ENCODE data around the gene TBC1D14. TPM values are rescaled to one million over a fixed set of nuclear protein-coding genes. Genes with fewer than 3 reads are reported as not detected.
A peak's percentile ranks its signal among the peaks of the same experiment; 100 is the strongest.

Gene TBC1D14
- total and polyA plus RNA-seq, 9 of the 15 experiments (the other 6 are each of a cell fraction or from before 2014, with no cell fraction given) = 2.1 to 59.6 (median 44.8) TPM

- DNase-seq (ENCODE audit: extremely low read depth in 1 of 4, low spot score in 3 of 4) (peak in 1 of 4 experiments; percentile 34), FAIRE-seq (peak; percentile 74), ATAC-seq (peak; percentile 4)
- BruUV-seq (replicated peaks) = no TSS peak
- H3K79me2 ChIP-seq (ENCODE audit: control insufficient read depth, insufficient read depth, low read length) = peaks cover 44% of the 10 kb centered on the region
- in situ Hi-C loops (cut with MboI) = no loop called here
- H3K27me3 ChIP-seq (ENCODE audit: control insufficient read depth in 2 of 2, insufficient read depth in 2 of 2, low read length in 2 of 2) = no peaks in the 10 kb centered on the region
- no peaks in the 10 kb centered on the region for H3K9me1 ChIP-seq (ENCODE audit: control insufficient read depth, insufficient read depth, low read length)
- ChIA-PET CTCF (ENCODE audit: low intra/inter-chr PET ratio) (interaction anchor here (1.8 kb wide), 1 partner anchor 162 kb away, joined by 14 read pairs; no protein-coding TSS in a partner anchor), POLR2A (interaction anchor here (0.6 to 3.7 kb wide), 17 partner anchors 9 to 234 kb away, joined by 3 to 20 read pairs (median 6); partner anchors contain the start of gene TADA2B)
- H3K4me1 ChIP-seq (replicated peaks in 1 of 2; ENCODE audit: control insufficient read depth in 2 of 2, insufficient read depth in 2 of 2, low read length in 2 of 2) = peaks cover 40 to 53% of the 10 kb centered on the region in 2 experiments
- peak overlapping the region; percentile 94 for H3K4me3 ChIP-seq
- H3K9ac ChIP-seq (ENCODE audit: insufficient read depth in 1 of 2, low read depth in 2 of 2, low read length in 2 of 2) = peak overlapping the region; percentile 93 to 98
- 14% methylated on average over 13 of the region's 15 CpGs for WGBS (ENCODE audit: insufficient coverage, low coverage, missing lambda C conversion rate)
- peaks cover 13% of the 10 kb centered on the region; the same call in 2 of the 3 replicates for H3K36me3 ChIP-seq (ENCODE audit: control insufficient read depth, insufficient read depth, low read length)
- H3K9me3 ChIP-seq (replicated peaks; ENCODE audit: control insufficient read depth, insufficient read depth, low read depth, low read length) = no peaks in the 10 kb centered on the region
- peak overlapping the region; percentile 98 for H3K27ac ChIP-seq (ENCODE audit: extremely low read depth, low read depth, low read length)
- intact Hi-C loops (cut with micrococcal nuclease) = loop anchor here (1.0 to 2.0 kb wide), 3 partner anchors 8 to 160 kb away; partner anchors contain the start of gene GRPEL1
- no peaks in the 10 kb centered on the region for H4K20me1 ChIP-seq (replicated peaks; ENCODE audit: control insufficient read depth, insufficient read depth, low read length)
- peak overlapping the region; percentile 84 for H3K4me2 ChIP-seq (ENCODE audit: insufficient read depth, low read length)
- peak overlapping the region; percentile 79 for H2AFZ ChIP-seq (ENCODE audit: low read depth, low read length)
- TF ChIP-seq PBX2 (CRISPR knock-in tag; IDR thresholded peaks at IDR 0.05; ENCODE audit: low read depth) = no peak
- 0 out of 2 replicates have a peak, but pooled peaks have one; percentile 14 for TF ChIP-seq PBX2 (tag; conservative IDR thresholded peaks at IDR 0.05; ENCODE audit: low read depth)
- no peak for TF ChIP-seq SMARCE1 (IDR thresholded peaks at IDR 0.05)
- TF ChIP-seq ASH1L (IDR thresholded peaks at IDR 0.05; ENCODE audit: borderline replicate concordance, low read depth, partially characterized antibody) = no peak
- TF ChIP-seq FOXA3 (CRISPR knock-in tag; conservative IDR thresholded peaks at IDR 0.05 in 1 of 2, IDR thresholded peaks at IDR 0.05 in 1 of 2) = no peak; a peak in 1 of 4 replicates
- TF ChIP-seq HDAC1 (IDR thresholded peaks at IDR 0.05) = no peak
- TF ChIP-seq YBX1 (IDR thresholded peaks at IDR 0.05) = no peak
- TF ChIP-seq BMI1 (IDR thresholded peaks at IDR 0.05; ENCODE audit: low read length) = no peak
- TF ChIP-seq MTF1 (CRISPR knock-in tag; IDR thresholded peaks at IDR 0.05; ENCODE audit: borderline replicate concordance) = no peak
- TF ChIP-seq ARID1B (IDR thresholded peaks at IDR 0.05) = no peak
- 0 out of 2 replicates have a peak, but pooled peaks have one; percentile 10 for TF ChIP-seq PML (IDR thresholded peaks at IDR 0.05; ENCODE audit: low read length)
- TF ChIP-seq GABPA (tag; conservative IDR thresholded peaks at IDR 0.05; ENCODE audit: low read depth) = no peak
- no peak for TF ChIP-seq THAP7 (CRISPR knock-in tag; IDR thresholded peaks at IDR 0.05)
- TF ChIP-seq KDM2B (CRISPR knock-in tag; IDR thresholded peaks at IDR 0.05) = no peak
- TF ChIP-seq E2F6 (IDR thresholded peaks at IDR 0.05; ENCODE audit: borderline replicate concordance in 1 of 2, extremely low read depth in 1 of 2, insufficient read depth in 1 of 2, insufficient read length in 1 of 2, low read depth in 1 of 2, low read length in 1 of 2, poor library complexity in 1 of 2, severe bottlenecking in 1 of 2) = peak in 1 of 2 experiments; percentile 11
- peak; percentile 3 for TF ChIP-seq HNRNPLL (IDR thresholded peaks at IDR 0.05; ENCODE audit: low read depth, low read length, poor library complexity, severe bottlenecking)
- no peak for TF ChIP-seq DPF2 (IDR thresholded peaks at IDR 0.05)
- no peak for TF ChIP-seq EZH2 (IDR thresholded peaks at IDR 0.05; ENCODE audit: borderline replicate concordance, low read depth, low read length)
Observed at GRCh38 chr4:6908432-6909112, 1.1 kb upstream of the TBC1D14 start.

Measured in K562 (cell line).